ENCODE data around the gene WFIKKN2.

The WFIKKN2 gene

DNA sequence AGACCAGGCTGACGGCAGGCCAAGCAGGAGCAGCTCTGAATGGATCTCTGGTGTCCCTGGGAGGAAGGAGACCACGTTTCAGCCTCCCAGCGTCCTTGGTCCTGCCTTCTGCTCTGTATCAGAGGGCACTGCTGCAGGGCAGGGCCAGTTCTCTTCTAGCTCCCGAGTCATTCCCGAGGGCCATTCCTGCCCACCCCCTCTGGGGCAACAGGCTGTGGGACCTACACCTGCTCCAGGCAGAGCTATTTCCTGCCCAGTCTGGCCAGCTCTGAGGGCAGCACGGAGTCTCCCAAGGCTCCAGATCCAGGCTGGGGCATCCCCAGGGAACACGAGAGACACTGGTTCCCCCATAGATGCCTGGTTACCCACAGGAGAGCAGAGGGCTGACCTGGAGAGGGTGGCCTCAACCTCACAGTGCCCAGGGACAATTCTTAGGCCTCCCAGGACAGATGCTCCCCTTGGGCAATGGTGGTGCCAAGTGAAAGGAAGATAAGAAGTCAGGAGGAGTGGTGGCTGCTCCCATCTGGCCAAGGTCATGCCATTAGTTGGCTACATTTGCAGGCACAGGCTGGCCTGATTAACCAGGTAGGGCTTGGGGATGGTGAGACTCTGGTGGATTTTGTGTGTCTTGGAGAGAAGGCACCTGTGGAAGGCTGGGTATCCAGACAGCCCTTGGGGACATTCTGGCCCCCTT, 2.0 kb downstream of the WFIKKN2 start:
- peaks cover 25% of the 10 kb centered on the region for H3K27me3 ChIP-seq

DNA sequence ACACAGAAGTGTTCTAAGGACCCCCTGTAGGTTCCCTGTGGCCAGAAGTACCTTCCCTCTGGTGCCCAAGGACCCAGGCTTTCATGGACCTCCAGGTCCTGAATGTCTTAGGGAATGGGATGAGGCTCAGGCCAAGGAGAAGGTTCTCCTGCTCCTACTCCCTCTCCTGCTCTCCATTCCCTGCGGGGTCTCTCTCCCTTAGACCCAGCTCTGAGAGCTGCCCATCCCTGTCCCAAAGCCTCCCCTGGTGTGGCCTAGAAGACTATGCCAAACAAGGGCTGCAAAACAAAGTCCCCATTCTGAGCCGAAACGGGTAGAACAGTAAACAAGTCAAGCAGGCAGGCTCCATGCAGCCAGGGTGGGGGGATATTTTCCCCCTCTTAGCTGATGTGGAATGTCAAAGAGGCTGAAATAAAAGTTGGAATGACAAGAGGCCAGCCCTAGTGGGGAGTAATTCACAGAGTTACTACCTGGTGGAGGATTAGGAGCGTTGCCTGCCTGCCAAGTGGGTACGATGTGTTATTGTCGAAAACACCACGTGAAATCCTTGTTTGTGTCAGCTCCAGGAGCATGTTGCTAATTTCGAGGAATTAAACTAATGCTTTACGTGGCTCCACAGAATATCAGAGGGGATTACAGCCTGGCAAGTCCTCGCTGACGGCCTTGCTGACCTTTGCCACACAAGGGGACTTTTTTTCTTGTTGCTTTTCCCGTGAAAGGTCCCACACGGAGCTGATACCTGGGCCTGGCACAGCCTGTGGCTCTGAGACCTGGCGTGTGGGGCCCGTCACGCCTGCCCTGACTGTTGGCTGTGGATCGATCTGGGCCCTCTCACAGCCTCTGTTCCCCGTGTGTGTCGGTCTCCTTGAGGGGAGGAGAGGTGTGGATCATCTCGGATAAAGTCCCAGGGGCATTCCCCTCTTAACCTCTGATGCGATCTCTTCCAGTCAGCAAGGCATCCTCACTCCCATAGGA, 2.9 kb downstream of the WFIKKN2 start:
- peaks cover 25% of the 10 kb centered on the region for H3K27me3 ChIP-seq
- H3K4me1 ChIP-seq (ENCODE audit: control insufficient read depth in 1 of 2, insufficient read depth in 1 of 2, low read depth in 1 of 2, low read length in 1 of 2) = no peaks in the 10 kb centered on the region
- H3K27ac ChIP-seq = no peak overlapping the region
- TF ChIP-seq, protein P1, sequence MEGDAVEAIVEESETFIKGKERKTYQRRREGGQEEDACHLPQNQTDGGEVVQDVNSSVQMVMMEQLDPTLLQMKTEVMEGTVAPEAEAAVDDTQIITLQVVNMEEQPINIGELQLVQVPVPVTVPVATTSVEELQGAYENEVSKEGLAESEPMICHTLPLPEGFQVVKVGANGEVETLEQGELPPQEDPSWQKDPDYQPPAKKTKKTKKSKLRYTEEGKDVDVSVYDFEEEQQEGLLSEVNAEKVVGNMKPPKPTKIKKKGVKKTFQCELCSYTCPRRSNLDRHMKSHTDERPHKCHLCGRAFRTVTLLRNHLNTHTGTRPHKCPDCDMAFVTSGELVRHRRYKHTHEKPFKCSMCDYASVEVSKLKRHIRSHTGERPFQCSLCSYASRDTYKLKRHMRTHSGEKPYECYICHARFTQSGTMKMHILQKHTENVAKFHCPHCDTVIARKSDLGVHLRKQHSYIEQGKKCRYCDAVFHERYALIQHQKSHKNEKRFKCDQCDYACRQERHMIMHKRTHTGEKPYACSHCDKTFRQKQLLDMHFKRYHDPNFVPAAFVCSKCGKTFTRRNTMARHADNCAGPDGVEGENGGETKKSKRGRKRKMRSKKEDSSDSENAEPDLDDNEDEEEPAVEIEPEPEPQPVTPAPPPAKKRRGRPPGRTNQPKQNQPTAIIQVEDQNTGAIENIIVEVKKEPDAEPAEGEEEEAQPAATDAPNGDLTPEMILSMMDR (IDR thresholded peaks at IDR 0.05) = no peak
- no peaks in the 10 kb centered on the region for H3K36me3 ChIP-seq
- H3K4me3 ChIP-seq (ENCODE audit: low read depth in 1 of 2, low read length in 1 of 2) = no peak overlapping the region
- no peaks in the 10 kb centered on the region for H3K9me3 ChIP-seq

More for the DNA sequence above, 2.0 kb downstream of the WFIKKN2 start:
- no peaks in the 10 kb centered on the region for H3K4me1 ChIP-seq (ENCODE audit: control insufficient read depth in 1 of 2, insufficient read depth in 1 of 2, low read depth in 1 of 2, low read length in 1 of 2)
- no peaks in the 10 kb centered on the region for H3K9me3 ChIP-seq
- TF ChIP-seq, protein P1 (IDR thresholded peaks at IDR 0.05) = no peak
- H3K36me3 ChIP-seq = no peaks in the 10 kb centered on the region
- no peak overlapping the region for H3K4me3 ChIP-seq (ENCODE audit: low read depth in 1 of 2, low read length in 1 of 2)
- H3K27ac ChIP-seq = no peak overlapping the region

DNA sequence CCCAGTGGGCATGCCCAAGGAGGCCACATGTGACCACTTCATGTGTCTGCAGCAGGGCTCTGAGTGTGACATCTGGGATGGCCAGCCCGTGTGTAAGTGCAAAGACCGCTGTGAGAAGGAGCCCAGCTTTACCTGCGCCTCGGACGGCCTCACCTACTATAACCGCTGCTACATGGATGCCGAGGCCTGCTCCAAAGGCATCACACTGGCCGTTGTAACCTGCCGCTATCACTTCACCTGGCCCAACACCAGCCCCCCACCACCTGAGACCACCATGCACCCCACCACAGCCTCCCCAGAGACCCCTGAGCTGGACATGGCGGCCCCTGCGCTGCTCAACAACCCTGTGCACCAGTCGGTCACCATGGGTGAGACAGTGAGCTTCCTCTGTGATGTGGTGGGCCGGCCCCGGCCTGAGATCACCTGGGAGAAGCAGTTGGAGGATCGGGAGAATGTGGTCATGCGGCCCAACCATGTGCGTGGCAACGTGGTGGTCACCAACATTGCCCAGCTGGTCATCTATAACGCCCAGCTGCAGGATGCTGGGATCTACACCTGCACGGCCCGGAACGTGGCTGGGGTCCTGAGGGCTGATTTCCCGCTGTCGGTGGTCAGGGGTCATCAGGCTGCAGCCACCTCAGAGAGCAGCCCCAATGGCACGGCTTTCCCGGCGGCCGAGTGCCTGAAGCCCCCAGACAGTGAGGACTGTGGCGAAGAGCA, 4.4 kb downstream of the WFIKKN2 start:
- Histone ChIP-seq H3K27ac (no peak overlapping the region), H3K4me3 (ENCODE audit: low read depth in 1 of 2, low read length in 1 of 2) (no peak overlapping the region), H3K9me3 (no peaks in the 10 kb centered on the region), H3K27me3 (peaks cover 15% of the 10 kb centered on the region), H3K4me1 (ENCODE audit: control insufficient read depth in 1 of 2, insufficient read depth in 1 of 2, low read depth in 1 of 2, low read length in 1 of 2) (no peaks in the 10 kb centered on the region), H3K36me3 (no peaks in the 10 kb centered on the region)
- TF ChIP-seq, protein P1 (IDR thresholded peaks at IDR 0.05) = no peak

DNA sequence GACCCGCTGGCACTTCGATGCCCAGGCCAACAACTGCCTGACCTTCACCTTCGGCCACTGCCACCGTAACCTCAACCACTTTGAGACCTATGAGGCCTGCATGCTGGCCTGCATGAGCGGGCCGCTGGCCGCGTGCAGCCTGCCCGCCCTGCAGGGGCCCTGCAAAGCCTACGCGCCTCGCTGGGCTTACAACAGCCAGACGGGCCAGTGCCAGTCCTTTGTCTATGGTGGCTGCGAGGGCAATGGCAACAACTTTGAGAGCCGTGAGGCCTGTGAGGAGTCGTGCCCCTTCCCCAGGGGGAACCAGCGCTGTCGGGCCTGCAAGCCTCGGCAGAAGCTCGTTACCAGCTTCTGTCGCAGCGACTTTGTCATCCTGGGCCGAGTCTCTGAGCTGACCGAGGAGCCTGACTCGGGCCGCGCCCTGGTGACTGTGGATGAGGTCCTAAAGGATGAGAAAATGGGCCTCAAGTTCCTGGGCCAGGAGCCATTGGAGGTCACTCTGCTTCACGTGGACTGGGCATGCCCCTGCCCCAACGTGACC, 5.0 kb downstream of the WFIKKN2 start:
- Histone ChIP-seq H3K4me3 (ENCODE audit: low read depth in 1 of 2, low read length in 1 of 2) (no peak overlapping the region), H3K27me3 (peaks cover 9% of the 10 kb centered on the region), H3K4me1 (ENCODE audit: control insufficient read depth in 1 of 2, insufficient read depth in 1 of 2, low read depth in 1 of 2, low read length in 1 of 2) (no peaks in the 10 kb centered on the region), H3K36me3 (no peaks in the 10 kb centered on the region), H3K27ac (no peak overlapping the region), H3K9me3 (no peaks in the 10 kb centered on the region)
- TF ChIP-seq, protein P1 (IDR thresholded peaks at IDR 0.05) = no peak

DNA sequence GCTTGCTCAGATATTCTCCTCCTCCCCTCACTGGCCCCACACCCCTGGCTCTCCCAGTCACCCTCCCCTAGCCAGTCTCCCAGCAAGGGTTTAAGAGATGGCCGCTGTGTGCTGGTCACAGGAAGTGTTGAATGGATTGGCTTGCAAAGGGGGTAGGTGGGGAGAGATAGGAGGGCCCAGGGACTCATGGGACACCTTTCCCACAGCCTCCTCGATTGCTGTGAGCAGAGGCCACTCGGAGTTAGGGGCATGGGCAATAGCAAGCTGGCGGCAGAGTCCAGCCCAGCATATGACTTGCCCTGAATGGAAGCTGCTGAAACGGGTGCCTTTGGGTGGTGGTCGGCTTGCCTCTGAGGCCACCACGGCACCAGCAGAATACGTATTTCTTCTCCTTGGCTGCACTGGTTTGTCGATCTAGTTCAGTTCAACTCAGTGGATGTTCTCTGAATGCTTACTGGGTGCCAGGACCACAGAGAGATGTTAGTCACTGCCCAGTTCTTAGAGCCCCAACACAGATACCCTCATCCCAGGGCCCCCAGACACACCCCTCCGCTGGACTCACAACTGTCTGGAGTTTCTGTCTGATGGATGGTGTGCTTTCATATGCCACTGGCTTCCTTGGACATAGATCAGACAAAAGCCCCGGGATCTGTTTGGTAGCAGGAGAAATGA, 6.0 kb downstream of the WFIKKN2 start:
- TF ChIP-seq, protein P1 (IDR thresholded peaks at IDR 0.05) = no peak
- no peaks in the 10 kb centered on the region for H3K4me1 ChIP-seq (ENCODE audit: control insufficient read depth in 1 of 2, insufficient read depth in 1 of 2, low read depth in 1 of 2, low read length in 1 of 2)
- H3K27me3 ChIP-seq = no peaks in the 10 kb centered on the region
- no peak overlapping the region for H3K27ac ChIP-seq
- no peak overlapping the region for H3K4me3 ChIP-seq (ENCODE audit: low read depth in 1 of 2, low read length in 1 of 2)
- H3K9me3 ChIP-seq = no peaks in the 10 kb centered on the region
- no peaks in the 10 kb centered on the region for H3K36me3 ChIP-seq

Measured in neutrophil (primary cell).